ACC112 (cell line): ENCODE data around the gene ABR.
A peak's percentile ranks its signal among the peaks of the same experiment; 100 is the strongest.
"Not testable (repeated sequence)": the region's sequence is repeated elsewhere in the genome, so short reads cannot be mapped to it uniquely, and the experiment has no call there.

Experiments used
- H2AFZ ChIP-seq: fragments of 200-600 bp; sonication (generic); one replicate; pipeline ENCODE4 v1.6.0; 2017; ENCODE audit warnings: antibody characterized with exemption, low read length; ENCODE audit not compliant: unreplicated experiment
- H3K27ac ChIP-seq: fragments of 200-600 bp; sonication (generic); 2 replicates; pipeline ENCODE4 v1.5.1; 2014; ENCODE audit warnings: low read depth, mild to moderate bottlenecking, antibody characterized with exemption, low read length, moderate library complexity
- H3K27me3 ChIP-seq: fragments of 200-600 bp; sonication (generic); 2 replicates; pipeline ENCODE4 v1.6.1; 2014; ENCODE audit warnings: mild to moderate bottlenecking, antibody characterized with exemption, low read length, moderate library complexity, mixed read lengths; ENCODE audit not compliant: insufficient read depth
- H3K36me3 ChIP-seq: fragments of 200-600 bp; sonication (generic); 2 replicates; pipeline ENCODE4 v1.6.1; 2016; ENCODE audit warnings: mild to moderate bottlenecking, antibody characterized with exemption, low read length, moderate library complexity, mixed read lengths; ENCODE audit not compliant: insufficient read depth
- H3K4me1 ChIP-seq: fragments of 200-600 bp; sonication (generic); one replicate; pipeline ENCODE4 v1.6.1; 2016; ENCODE audit warnings: low read length, mixed read lengths; ENCODE audit not compliant: insufficient read depth, unreplicated experiment, control insufficient read depth
- H3K4me3 ChIP-seq: fragments of 200-600 bp; sonication (generic); 2 replicates; pipeline ENCODE4 v1.5.1; 2014; ENCODE audit warnings: mild to moderate bottlenecking, low read depth, low read length
- H3K79me2 ChIP-seq: fragments of 200-600 bp; sonication (generic); one replicate; pipeline ENCODE4 v1.6.0; 2016; ENCODE audit warnings: low read length; ENCODE audit not compliant: control insufficient read depth, unreplicated experiment, insufficient read depth

The ABR gene

GRCh38 chr17:1107083-1107776, 72.6 kb downstream of the ABR start:
- peaks cover 33% of the 10 kb centered on the region for H3K4me1 ChIP-seq
- H2AFZ ChIP-seq = no peak overlapping the region
- no peaks in the 10 kb centered on the region for H3K27me3 ChIP-seq
- H3K79me2 ChIP-seq = peaks cover 28% of the 10 kb centered on the region
- H3K4me3 ChIP-seq = peak overlapping the region; percentile 90
- H3K36me3 ChIP-seq = no peaks in the 10 kb centered on the region; the same call in 1 of the 2 replicates
- H3K27ac ChIP-seq = no peak overlapping the region

- H3K79me2 ChIP-seq = peaks cover 26% of the 10 kb centered on the region
- H3K27ac ChIP-seq = no peak overlapping the region
- no peaks in the 10 kb centered on the region for H3K27me3 ChIP-seq
Measured at GRCh38 chr17:1104222-1104621, 75.6 kb downstream of the ABR start.

DNA sequence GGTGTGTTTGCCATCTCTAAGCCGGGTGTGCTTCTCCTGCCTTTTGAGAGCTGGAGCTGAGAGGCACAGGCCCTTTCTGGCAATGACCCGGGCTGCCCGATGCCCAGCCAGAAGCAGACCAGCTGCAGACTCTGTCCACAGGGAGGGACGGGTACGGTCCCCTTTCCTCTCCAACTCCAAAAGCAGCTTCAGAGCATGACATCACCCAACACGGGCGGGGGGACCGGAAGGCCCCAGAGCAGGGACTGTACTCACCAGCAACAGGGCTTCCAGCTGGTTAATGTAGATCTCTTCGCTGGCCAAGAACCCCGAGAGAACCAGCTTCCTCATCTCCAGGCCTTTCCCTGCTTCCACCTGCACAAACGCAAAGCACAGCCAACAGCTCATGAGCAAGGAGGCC, 79.4 kb downstream of the ABR start:
- H3K36me3 ChIP-seq = peaks cover 3% of the 10 kb centered on the region; the same call in 1 of the 2 replicates
- H2AFZ ChIP-seq = no peak overlapping the region
- peaks cover 7% of the 10 kb centered on the region for H3K79me2 ChIP-seq
- peaks cover 6% of the 10 kb centered on the region for H3K4me1 ChIP-seq
- H3K4me3 ChIP-seq = no peak overlapping the region
- H3K27ac ChIP-seq = no peak overlapping the region
- no peaks in the 10 kb centered on the region for H3K27me3 ChIP-seq

More at GRCh38 chr17:1104222-1104621, 75.6 kb downstream of the ABR start:
- no peaks in the 10 kb centered on the region; the same call in 1 of the 2 replicates for H3K36me3 ChIP-seq
- peaks cover 5% of the 10 kb centered on the region for H3K4me1 ChIP-seq
- H3K4me3 ChIP-seq = no peak overlapping the region
- H2AFZ ChIP-seq = no peak overlapping the region

GRCh38 chr17:1099242-1099641, 80.5 kb downstream of the ABR start:
- Histone ChIP-seq H3K36me3 (peaks cover 3% of the 10 kb centered on the region; the same call in 1 of the 2 replicates), H3K4me1 (peaks cover 6% of the 10 kb centered on the region), H3K27ac (no peak overlapping the region), H2AFZ (no peak overlapping the region), H3K27me3 (no peaks in the 10 kb centered on the region), H3K4me3 (no peak overlapping the region), H3K79me2 (peaks cover 7% of the 10 kb centered on the region)

DNA sequence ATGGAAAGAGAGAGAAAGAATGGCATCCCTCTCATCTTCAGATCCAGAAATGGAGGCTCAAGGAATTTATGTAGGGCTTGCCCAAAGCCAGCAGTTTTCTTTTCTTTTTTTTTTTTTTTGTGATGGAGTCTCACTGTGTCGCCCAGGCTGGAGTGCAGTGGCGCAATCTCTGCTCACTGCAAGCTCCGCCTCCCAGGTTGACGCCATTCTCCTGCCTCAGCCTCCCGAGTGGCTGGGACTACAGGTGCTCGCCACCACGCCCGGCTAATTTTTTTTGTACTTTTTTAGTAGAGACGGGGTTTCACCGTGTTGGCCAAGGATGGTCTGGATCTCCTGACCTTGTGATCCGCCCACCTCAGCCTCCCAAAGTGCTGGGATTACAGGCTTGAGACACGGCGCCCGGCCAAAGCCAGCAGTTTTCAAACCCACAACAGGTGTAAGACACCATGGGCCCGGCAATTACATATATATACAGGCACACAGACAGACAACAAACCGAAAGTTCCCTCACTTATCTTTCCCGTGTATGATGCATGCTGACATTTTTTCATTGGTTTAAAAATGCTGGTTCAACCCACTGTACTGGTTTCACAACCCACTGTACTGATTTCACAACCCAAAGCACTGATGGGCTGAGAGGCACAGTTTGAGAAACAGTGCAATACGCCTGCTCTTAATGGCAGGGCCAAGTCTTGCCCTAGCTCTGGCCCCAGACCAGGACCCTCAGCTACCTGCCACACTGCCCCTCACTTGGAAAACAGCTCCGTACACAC, 81.6 kb downstream of the ABR start:
- not testable (repeated sequence) for H3K27ac ChIP-seq, H3K79me2 ChIP-seq, H2AFZ ChIP-seq, H3K36me3 ChIP-seq, H3K27me3 ChIP-seq, H3K4me1 ChIP-seq
- H3K4me3 ChIP-seq = 0 out of 2 replicates have a peak overlapping the region, but pooled peaks have one; percentile 56

DNA sequence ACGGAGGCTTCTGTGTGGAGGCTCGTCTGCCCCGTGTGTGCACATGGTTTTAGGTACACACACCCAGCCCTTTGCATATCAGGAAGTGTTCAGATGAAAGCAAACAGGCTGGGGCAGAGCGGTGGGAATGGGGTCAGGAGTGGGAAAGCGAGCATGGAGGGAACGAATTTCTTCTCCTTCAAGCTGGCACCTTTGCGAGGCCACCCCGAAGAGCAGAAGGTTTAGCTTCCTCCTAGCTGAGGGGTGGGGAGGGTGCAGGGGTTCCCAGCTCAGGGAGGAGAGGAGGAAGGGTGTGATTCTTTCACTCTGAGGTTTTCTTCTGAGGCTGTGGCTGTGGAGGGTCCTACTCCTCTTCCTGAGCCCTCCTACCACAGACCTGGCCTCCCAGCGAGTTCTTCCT, 83.6 kb downstream of the ABR start:
- H3K79me2 ChIP-seq = peaks cover 5% of the 10 kb centered on the region
- no peak overlapping the region for H2AFZ ChIP-seq
- no peaks in the 10 kb centered on the region for H3K27me3 ChIP-seq
- no peak overlapping the region for H3K4me3 ChIP-seq
- peaks cover 6% of the 10 kb centered on the region for H3K4me1 ChIP-seq
- H3K27ac ChIP-seq = no peak overlapping the region
- H3K36me3 ChIP-seq = peaks cover 7% of the 10 kb centered on the region; the same call in 1 of the 2 replicates

DNA sequence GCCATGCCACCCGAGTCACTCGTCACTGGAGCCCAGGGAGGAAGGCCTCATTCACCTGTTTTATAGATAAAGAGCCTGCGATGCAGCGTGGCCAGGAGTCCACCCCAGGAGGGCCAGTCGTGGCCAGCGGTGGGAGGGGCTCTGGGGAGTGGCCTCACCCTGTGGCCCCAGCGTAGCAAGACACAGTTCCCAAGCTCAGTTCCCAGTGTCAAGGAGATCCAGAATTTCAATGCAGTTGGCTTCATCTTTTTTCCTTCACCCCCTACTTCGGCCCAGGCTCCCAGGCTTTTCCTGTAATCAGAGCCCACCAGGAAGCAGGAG, 84.0 kb downstream of the ABR start:
- Histone ChIP-seq H3K27me3 (no peaks in the 10 kb centered on the region), H3K79me2 (peaks cover 5% of the 10 kb centered on the region), H3K4me1 (peaks cover 6% of the 10 kb centered on the region), H2AFZ (no peak overlapping the region), H3K27ac (no peak overlapping the region), H3K36me3 (peaks cover 11% of the 10 kb centered on the region; the same call in 1 of the 2 replicates), H3K4me3 (no peak overlapping the region)

GRCh38 chr17:1095090-1095852, 84.5 kb downstream of the ABR start:
- peaks cover 12% of the 10 kb centered on the region; the same call in 1 of the 2 replicates for H3K36me3 ChIP-seq
- no peak overlapping the region for H3K4me3 ChIP-seq
- H2AFZ ChIP-seq = no peak overlapping the region
- peaks cover 5% of the 10 kb centered on the region for H3K79me2 ChIP-seq
- H3K27me3 ChIP-seq = no peaks in the 10 kb centered on the region
- no peak overlapping the region for H3K27ac ChIP-seq
- H3K4me1 ChIP-seq = peaks cover 6% of the 10 kb centered on the region

- Histone ChIP-seq H3K27me3 (no peaks in the 10 kb centered on the region), H2AFZ (no peak overlapping the region), H3K27ac (no peak overlapping the region), H3K4me3 (no peak overlapping the region), H3K4me1 (peaks cover 6% of the 10 kb centered on the region), H3K36me3 (peaks cover 16% of the 10 kb centered on the region; the same call in 1 of the 2 replicates), H3K79me2 (peaks cover 5% of the 10 kb centered on the region)
Measured at GRCh38 chr17:1094591-1094990, 85.2 kb downstream of the ABR start.

DNA sequence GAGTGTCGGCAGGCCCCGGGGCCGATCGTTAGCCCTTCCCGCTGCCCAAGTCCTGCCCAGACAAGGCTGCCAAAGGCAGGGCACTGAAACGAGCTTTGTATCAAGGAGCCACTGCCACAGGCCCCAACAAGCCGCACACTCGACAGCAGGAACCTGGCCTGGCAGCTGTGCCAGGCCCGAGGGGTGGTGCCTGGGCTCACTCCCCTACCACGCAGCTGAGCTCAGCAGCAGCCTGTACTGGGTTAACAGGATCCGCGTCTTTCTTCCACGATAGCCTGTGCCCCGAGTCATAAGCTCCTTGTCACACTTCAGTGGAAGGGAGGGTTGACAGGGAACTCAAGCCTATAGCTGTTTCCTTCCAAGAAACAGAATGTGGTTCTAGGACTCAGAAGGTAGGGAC, 87.9 kb downstream of the ABR start:
- Histone ChIP-seq H3K27me3 (no peaks in the 10 kb centered on the region), H3K27ac (no peak overlapping the region), H3K4me1 (no peaks in the 10 kb centered on the region), H3K36me3 (peaks cover 16% of the 10 kb centered on the region; the same call in 1 of the 2 replicates), H3K79me2 (no peaks in the 10 kb centered on the region), H3K4me3 (no peak overlapping the region), H2AFZ (no peak overlapping the region)
